ENCODE results near the gene PTPRF.
"Not testable (repeated sequence)": the region's sequence is repeated elsewhere in the genome, so short reads cannot be mapped to it uniquely, and the experiment has no call there.

PTPRF gene

GRCh38 chr1:43530483-43531106 lies at the start of gene PTPRF:
PTPRF (plus strand) TSS chr1:43530883; CDS start chr1:43545076, 14,193 bp downstream.
- no peak for FAIRE-seq

GRCh38 chr1:43481491-43481890 lies 49.2 kb upstream of the PTPRF start:
- FAIRE-seq: no peak

GRCh38 chr1:43482215-43482614 lies 48.5 kb upstream of the PTPRF start:
- FAIRE-seq: no peak

GRCh38 chr1:43484367-43484766 lies 46.3 kb upstream of the PTPRF start:
- FAIRE-seq: no peak

- FAIRE-seq: no peak
These were observed 42.5 kb upstream of the PTPRF start for GRCh38 chr1:43488165-43488564.

- FAIRE-seq: no peak
These were observed 39.6 kb upstream of the PTPRF start for GRCh38 chr1:43491061-43491460.

- no peak for FAIRE-seq
These were observed 37.9 kb upstream of the PTPRF start for GRCh38 chr1:43492826-43493225.

- FAIRE-seq: no peak
These were observed 36.8 kb upstream of the PTPRF start for GRCh38 chr1:43493661-43494450.

GRCh38 chr1:43495204-43495603 lies 35.5 kb upstream of the PTPRF start:
- no peak for FAIRE-seq

- FAIRE-seq: no peak
These were observed 30.8 kb upstream of the PTPRF start for GRCh38 chr1:43499898-43500297.

GRCh38 chr1:43501806-43502205 lies 28.9 kb upstream of the PTPRF start:
- FAIRE-seq: not testable (repeated sequence)

- FAIRE-seq: no peak
These were observed 27.1 kb upstream of the PTPRF start for GRCh38 chr1:43503534-43503933.

GRCh38 chr1:43505077-43505780 lies 25.5 kb upstream of the PTPRF start:
- FAIRE-seq: no peak

GRCh38 chr1:43506233-43506632 lies 24.4 kb upstream of the PTPRF start:
- FAIRE-seq: no peak

- no peak for FAIRE-seq
These were observed 23.1 kb upstream of the PTPRF start for GRCh38 chr1:43507296-43508295.

- FAIRE-seq: no peak
These were observed 21.5 kb upstream of the PTPRF start for GRCh38 chr1:43509007-43509739.

GRCh38 chr1:43509740-43510375 lies 20.8 kb upstream of the PTPRF start:
- FAIRE-seq: no peak

- no peak for FAIRE-seq
These were observed 20.1 kb upstream of the PTPRF start for GRCh38 chr1:43510621-43511020.

- FAIRE-seq: no peak
These were observed 19.3 kb upstream of the PTPRF start for GRCh38 chr1:43511394-43511793.

GRCh38 chr1:43512133-43512532 lies 18.6 kb upstream of the PTPRF start:
- FAIRE-seq: no peak

GRCh38 chr1:43512681-43513080 lies 18.0 kb upstream of the PTPRF start:
- FAIRE-seq: no peak
